K562 (cell line): ENCODE data around the gene PLAAT5. TPM values are rescaled to one million over a fixed set of nuclear protein-coding genes. Genes with fewer than 3 reads are reported as not detected.

Source experiments
- ATF1 ChIP-seq, 2 experiments: fragments of 450-650 bp in 1 of 2; IDR thresholded peaks; 2 replicates each; pipeline ENCODE4 v1.6.1; 2016; ENCODE audit warnings: missing compliant biosample characterization in 1 of 2, missing genetic modification characterization in 1 of 2
- CBX5 ChIP-seq: IDR thresholded peaks from 2 replicates; pipeline ENCODE4 v1.6.1; 2014; ENCODE audit warnings: low read depth, borderline replicate concordance
- DIDO1 ChIP-seq: fragments of 450-650 bp; IDR thresholded peaks from 2 replicates; pipeline ENCODE4 v1.6.1; 2016; ENCODE audit warnings: low read depth, missing biosample characterization, missing genetic modification characterization
- EGR1 ChIP-seq: fragments of 450-650 bp; conservative IDR thresholded peaks from 2 replicates; pipeline ENCODE4 v1.6.1; 2017; ENCODE audit warnings: mild to moderate bottlenecking
- ILK ChIP-seq: fragments of 450-650 bp; IDR thresholded peaks from 2 replicates; pipeline ENCODE4 v1.6.1; 2016; ENCODE audit warnings: missing genetic modification characterization, low read depth, mild to moderate bottlenecking, missing compliant biosample characterization, moderate library complexity, borderline replicate concordance
- KDM2B ChIP-seq: fragments of 250-450 bp; sonication (Bioruptor Pico); IDR thresholded peaks from 2 replicates; pipeline ENCODE4 v1.8.0; 2021; ENCODE audit warnings: mild to moderate bottlenecking, moderate library complexity
- NCOA4 ChIP-seq: fragments of 450-650 bp; IDR thresholded peaks from 2 replicates; pipeline ENCODE4 v1.6.1; 2018; ENCODE audit warnings: mild to moderate bottlenecking; ENCODE audit not compliant: partially characterized antibody
- NFIC ChIP-seq: fragments of 450-650 bp; IDR thresholded peaks from 2 replicates; pipeline ENCODE4 v1.6.1; 2017; ENCODE audit warnings: mild to moderate bottlenecking, inconsistent platforms
- NFYB ChIP-seq: IDR thresholded peaks from 2 replicates; pipeline ENCODE4 v1.6.1; 2011; ENCODE audit warnings: mild to moderate bottlenecking, moderate library complexity; ENCODE audit not compliant: insufficient read length; ENCODE audit errors: extremely low read depth
- POLR2G ChIP-seq: fragments of 200-400 bp; formaldehyde crosslinking; IDR thresholded peaks from 2 replicates; pipeline ENCODE4 v1.6.1; 2017; ENCODE audit warnings: low read depth, mild to moderate bottlenecking, antibody characterized with exemption, low read length, moderate library complexity
- PYGO2 ChIP-seq: fragments of 450-650 bp; IDR thresholded peaks from 2 replicates; pipeline ENCODE4 v1.6.1; 2016; ENCODE audit warnings: mild to moderate bottlenecking, missing genetic modification characterization, moderate library complexity, missing compliant biosample characterization
- RBM15 ChIP-seq: fragments of 200-400 bp; formaldehyde crosslinking; IDR thresholded peaks from 2 replicates; pipeline ENCODE4 v1.6.1; 2018; ENCODE audit warnings: mild to moderate bottlenecking, low read length, moderate library complexity; ENCODE audit not compliant: insufficient read depth
- SMARCC2 ChIP-seq: fragments of 450-650 bp; IDR thresholded peaks from 2 replicates; pipeline ENCODE4 v1.6.1; 2017; ENCODE audit warnings: antibody characterized with exemption, moderate library complexity, mild to moderate bottlenecking, low read depth
- TCF7 ChIP-seq: sonication (generic); IDR thresholded peaks from 2 replicates; pipeline ENCODE4 v1.6.1; 2016; ENCODE audit warnings: antibody characterized with exemption, borderline replicate concordance
- ZKSCAN1 ChIP-seq: fragments of 150-350 bp; IDR thresholded peaks from 2 replicates; pipeline ENCODE4 v1.6.1; 2016; ENCODE audit warnings: low read depth, low read length
- ZNF436 ChIP-seq: fragments of 250-450, 450-650 bp; sonication (Bioruptor Pico); formaldehyde crosslinking; IDR thresholded peaks from 2 replicates; pipeline ENCODE4 v1.7.0; 2020; ENCODE audit warnings: mild to moderate bottlenecking
- ZNF551 ChIP-seq: fragments of 250-450 bp; sonication (Bioruptor Pico); IDR thresholded peaks from 2 replicates; pipeline ENCODE4 v1.5.0; 2021; ENCODE audit warnings: mild to moderate bottlenecking, moderate library complexity
- ZNF830 ChIP-seq: fragments of 250-450 bp; sonication (Bioruptor Pico); IDR thresholded peaks from 2 replicates; pipeline ENCODE4 v1.5.0; 2021; ENCODE audit warnings: mild to moderate bottlenecking
- polyA plus RNA-seq, 8 experiments: library from polyadenylated mRNA; depleted of rRNA in 4 of 8; stranded (reverse) in 5 of 8; unstranded in 3 of 8; fragments of >200 nt; fragmentation: Nextera tagmentation in 2 of 8; fragmentation: Illumina TruSeq in 1 of 8; extraction: Ambion mirVana in 2 of 8; extraction: Trizol in 1 of 8; gene quantifications; 2 replicates each; pipeline versions ENCODE4 v1.2.1 to v1.2.3, GENCODE V29; 2011 to 2014; ENCODE audit warnings: inconsistent platforms in 1 of 8, missing spikeins in 1 of 8
- total RNA-seq, 7 experiments: library from RNA; depleted of rRNA in 6 of 7; stranded (reverse); fragments of >200 nt in 6 of 7; fragmentation: Illumina TruSeq in 2 of 7; extraction: Trizol in 2 of 7; gene quantifications; 2 replicates each; pipeline versions ENCODE4 v1.2.1 to v1.2.3, GENCODE V29; 2011 to 2021; ENCODE audit warnings: low replicate concordance in 1 of 7
- TF ChIP-seq, protein P1 (sequence below): fragments of 200-800 bp; sonication (Bioruptor generic); IDR thresholded peaks from 2 replicates; pipeline ENCODE4 v1.6.1; 2016; ENCODE audit warnings: missing genetic modification characterization, missing compliant biosample characterization
- TF ChIP-seq, protein P2 (sequence below), 3 experiments: fragments of 200-800 bp in 1 of 3; sonication (Bioruptor generic) in 1 of 3; sonication (generic) in 1 of 3; formaldehyde crosslinking in 1 of 3; IDR thresholded peaks; 2 replicates each; pipeline versions ENCODE4 v1.6.1 to v1.8.0; 2016 to 2022; ENCODE audit warnings: mild to moderate bottlenecking in 2 of 3, missing compliant biosample characterization in 2 of 3, missing genetic modification characterization in 2 of 3, missing genetic modification reagents in 1 of 3
- TF ChIP-seq, protein P3 (sequence below): fragments of 450-650 bp; IDR thresholded peaks from one replicate; pipeline ENCODE4 v1.6.1; 2018; ENCODE audit warnings: mild to moderate bottlenecking, moderate library complexity; ENCODE audit not compliant: partially characterized antibody

The PLAAT5 gene
- total and polyA plus RNA-seq, 9 of the 15 experiments (the other 6 are each of a cell fraction or from before 2014, with no cell fraction given), result not detected

DNA sequence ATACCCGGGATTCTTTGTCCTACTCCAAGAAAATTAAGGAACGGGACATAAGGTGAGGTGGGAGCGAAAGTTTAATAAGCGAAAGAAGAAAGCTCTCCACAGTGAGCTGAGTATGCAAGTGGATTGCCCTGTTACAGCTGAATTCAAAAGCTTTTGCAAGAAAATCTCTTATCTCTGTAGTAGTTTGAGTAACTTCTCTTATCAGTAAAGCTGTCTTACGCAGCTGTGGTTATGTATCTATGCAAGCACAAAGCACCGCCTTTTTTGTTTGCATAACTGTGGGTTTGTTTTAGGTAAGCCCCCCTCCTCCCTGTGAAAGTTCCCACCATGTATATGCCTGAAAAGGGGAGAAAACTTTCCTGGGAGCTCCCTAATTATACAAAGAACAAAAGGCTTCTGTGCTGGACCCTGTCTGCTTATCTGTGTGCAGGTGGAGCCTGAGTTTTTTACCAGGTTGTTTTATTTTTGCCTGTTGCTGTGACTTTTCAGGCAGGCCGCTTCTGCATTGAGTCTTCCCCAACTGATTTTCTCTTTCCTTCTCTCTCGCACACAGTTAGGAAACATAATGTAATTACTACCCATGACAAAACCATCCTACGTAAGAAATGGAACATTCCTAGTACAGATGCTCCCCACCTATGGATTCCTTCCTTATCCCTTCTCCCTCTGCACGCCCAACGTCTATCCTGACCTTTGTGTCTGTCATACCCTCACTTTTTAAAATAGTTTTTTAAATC, 837 bp upstream of the PLAAT5 start (continued):
- TF ChIP-seq, protein P1, sequence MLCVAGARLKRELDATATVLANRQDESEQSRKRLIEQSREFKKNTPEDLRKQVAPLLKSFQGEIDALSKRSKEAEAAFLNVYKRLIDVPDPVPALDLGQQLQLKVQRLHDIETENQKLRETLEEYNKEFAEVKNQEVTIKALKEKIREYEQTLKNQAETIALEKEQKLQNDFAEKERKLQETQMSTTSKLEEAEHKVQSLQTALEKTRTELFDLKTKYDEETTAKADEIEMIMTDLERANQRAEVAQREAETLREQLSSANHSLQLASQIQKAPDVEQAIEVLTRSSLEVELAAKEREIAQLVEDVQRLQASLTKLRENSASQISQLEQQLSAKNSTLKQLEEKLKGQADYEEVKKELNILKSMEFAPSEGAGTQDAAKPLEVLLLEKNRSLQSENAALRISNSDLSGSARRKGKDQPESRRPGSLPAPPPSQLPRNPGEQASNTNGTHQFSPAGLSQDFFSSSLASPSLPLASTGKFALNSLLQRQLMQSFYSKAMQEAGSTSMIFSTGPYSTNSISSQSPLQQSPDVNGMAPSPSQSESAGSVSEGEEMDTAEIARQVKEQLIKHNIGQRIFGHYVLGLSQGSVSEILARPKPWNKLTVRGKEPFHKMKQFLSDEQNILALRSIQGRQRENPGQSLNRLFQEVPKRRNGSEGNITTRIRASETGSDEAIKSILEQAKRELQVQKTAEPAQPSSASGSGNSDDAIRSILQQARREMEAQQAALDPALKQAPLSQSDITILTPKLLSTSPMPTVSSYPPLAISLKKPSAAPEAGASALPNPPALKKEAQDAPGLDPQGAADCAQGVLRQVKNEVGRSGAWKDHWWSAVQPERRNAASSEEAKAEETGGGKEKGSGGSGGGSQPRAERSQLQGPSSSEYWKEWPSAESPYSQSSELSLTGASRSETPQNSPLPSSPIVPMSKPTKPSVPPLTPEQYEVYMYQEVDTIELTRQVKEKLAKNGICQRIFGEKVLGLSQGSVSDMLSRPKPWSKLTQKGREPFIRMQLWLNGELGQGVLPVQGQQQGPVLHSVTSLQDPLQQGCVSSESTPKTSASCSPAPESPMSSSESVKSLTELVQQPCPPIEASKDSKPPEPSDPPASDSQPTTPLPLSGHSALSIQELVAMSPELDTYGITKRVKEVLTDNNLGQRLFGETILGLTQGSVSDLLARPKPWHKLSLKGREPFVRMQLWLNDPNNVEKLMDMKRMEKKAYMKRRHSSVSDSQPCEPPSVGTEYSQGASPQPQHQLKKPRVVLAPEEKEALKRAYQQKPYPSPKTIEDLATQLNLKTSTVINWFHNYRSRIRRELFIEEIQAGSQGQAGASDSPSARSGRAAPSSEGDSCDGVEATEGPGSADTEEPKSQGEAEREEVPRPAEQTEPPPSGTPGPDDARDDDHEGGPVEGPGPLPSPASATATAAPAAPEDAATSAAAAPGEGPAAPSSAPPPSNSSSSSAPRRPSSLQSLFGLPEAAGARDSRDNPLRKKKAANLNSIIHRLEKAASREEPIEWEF (CRISPR knock-in tag), result no peak
- TF ChIP-seq ATF1 (CRISPR knock-in tag; IDR thresholded peaks at IDR 0.05), result no peak
- peak; percentile 65 for TF ChIP-seq ATF1 (tag; IDR thresholded peaks at IDR 0.05)
- no peak for TF ChIP-seq ZKSCAN1
- no peak for TF ChIP-seq ZNF551
- TF ChIP-seq CBX5, result no peak
- TF ChIP-seq ZNF436 (CRISPR knock-in tag), result no peak
- TF ChIP-seq ZNF830, result no peak
- TF ChIP-seq NFYB, result no peak
- no peak for TF ChIP-seq RBM15
- TF ChIP-seq SMARCC2, result peak; percentile 61; the same call in 1 of the 2 replicates
- no peak for TF ChIP-seq TCF7
- TF ChIP-seq, protein P2, sequence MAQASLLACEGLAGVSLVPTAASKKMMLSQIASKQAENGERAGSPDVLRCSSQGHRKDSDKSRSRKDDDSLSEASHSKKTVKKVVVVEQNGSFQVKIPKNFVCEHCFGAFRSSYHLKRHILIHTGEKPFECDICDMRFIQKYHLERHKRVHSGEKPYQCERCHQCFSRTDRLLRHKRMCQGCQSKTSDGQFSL (CRISPR knock-in tag; IDR thresholded peaks at IDR 0.05), result no peak
- TF ChIP-seq, protein P2 (tag; IDR thresholded peaks at IDR 0.05), result no peak
- no peak for TF ChIP-seq DIDO1 (tag)
- TF ChIP-seq, protein P3, sequence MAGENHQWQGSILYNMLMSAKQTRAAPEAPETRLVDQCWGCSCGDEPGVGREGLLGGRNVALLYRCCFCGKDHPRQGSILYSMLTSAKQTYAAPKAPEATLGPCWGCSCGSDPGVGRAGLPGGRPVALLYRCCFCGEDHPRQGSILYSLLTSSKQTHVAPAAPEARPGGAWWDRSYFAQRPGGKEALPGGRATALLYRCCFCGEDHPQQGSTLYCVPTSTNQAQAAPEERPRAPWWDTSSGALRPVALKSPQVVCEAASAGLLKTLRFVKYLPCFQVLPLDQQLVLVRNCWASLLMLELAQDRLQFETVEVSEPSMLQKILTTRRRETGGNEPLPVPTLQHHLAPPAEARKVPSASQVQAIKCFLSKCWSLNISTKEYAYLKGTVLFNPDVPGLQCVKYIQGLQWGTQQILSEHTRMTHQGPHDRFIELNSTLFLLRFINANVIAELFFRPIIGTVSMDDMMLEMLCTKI, result no peak
- TF ChIP-seq POLR2G, result no peak
- no peak for TF ChIP-seq NCOA4
- no peak for TF ChIP-seq ILK (tag)
- TF ChIP-seq KDM2B (CRISPR knock-in tag), result no peak
- no peak for TF ChIP-seq EGR1
- no peak for TF ChIP-seq PYGO2
- no peak for TF ChIP-seq NFIC
